Calu3 (cell line): ENCODE data around the gene BRSK1. TPM values are rescaled to one million over a fixed set of nuclear protein-coding genes. Genes with fewer than 3 reads are reported as not detected.

ENCODE experiments used
- BruUV-seq: library from RNA; stranded (reverse); fragments of 400-500 nt; replicated peaks from 2 replicates; lab custom pipeline; 2021; lab: Mats Ljungman, UMichigan
- CTCF ChIA-PET: fragments of 300-600 bp; sonication (Branson Sonifier 250); formaldehyde crosslinking; loops from one replicate; lab custom pipeline; 2022; ENCODE audit warnings: antibody characterized with exemption; lab: Charles Lee
- DNase-seq: peaks from one replicate; pipeline ENCODE4 v3.0.0; 2022
- H3K27ac Mint-ChIP-seq: one replicate; pipeline ENCODE4 v1.8.0; 2022; ENCODE audit warnings: mixed read lengths; ENCODE audit not compliant: unreplicated experiment
- H3K27me3 Mint-ChIP-seq: one replicate; pipeline ENCODE4 v1.8.0; 2022; ENCODE audit warnings: mixed read lengths; ENCODE audit not compliant: unreplicated experiment
- H3K36me3 Mint-ChIP-seq: one replicate; pipeline ENCODE4 v1.8.0; 2022; ENCODE audit warnings: mild to moderate bottlenecking, moderate library complexity, mixed read lengths; ENCODE audit not compliant: insufficient read depth, unreplicated experiment
- H3K4me1 Mint-ChIP-seq: one replicate; pipeline ENCODE4 v1.8.0; 2022; ENCODE audit warnings: mild to moderate bottlenecking, low read depth, mixed read lengths; ENCODE audit not compliant: unreplicated experiment
- H3K4me3 Mint-ChIP-seq: one replicate; pipeline ENCODE4 v1.8.0; 2022; ENCODE audit warnings: mild to moderate bottlenecking, low read depth, moderate library complexity, mixed read lengths; ENCODE audit not compliant: unreplicated experiment
- H3K9me3 Mint-ChIP-seq: one replicate; pipeline ENCODE4 v1.8.0; 2022; ENCODE audit warnings: low read depth, mixed read lengths; ENCODE audit not compliant: unreplicated experiment
- intact Hi-C: fragments of 100-400 bp; cut with micrococcal nuclease; formaldehyde crosslinking; loops from one replicate; pipeline ENCODE4 v1.10.0; 2022; ENCODE audit not compliant: unreplicated experiment
- total RNA-seq: library from RNA; stranded (reverse); gene quantifications from 2 replicates; pipeline ENCODE4 v1.2.3, GENCODE V29; 2022
- TF ChIP-seq, protein P1 (sequence below): fragments of 200-600 bp; IDR thresholded peaks from one replicate; pipeline ENCODE4 v1.8.0; 2022; ENCODE audit warnings: antibody characterized with exemption; ENCODE audit not compliant: unreplicated experiment

The BRSK1 gene
- total RNA-seq, 1 experiment from 2014 or later: 3.8 TPM

DNA sequence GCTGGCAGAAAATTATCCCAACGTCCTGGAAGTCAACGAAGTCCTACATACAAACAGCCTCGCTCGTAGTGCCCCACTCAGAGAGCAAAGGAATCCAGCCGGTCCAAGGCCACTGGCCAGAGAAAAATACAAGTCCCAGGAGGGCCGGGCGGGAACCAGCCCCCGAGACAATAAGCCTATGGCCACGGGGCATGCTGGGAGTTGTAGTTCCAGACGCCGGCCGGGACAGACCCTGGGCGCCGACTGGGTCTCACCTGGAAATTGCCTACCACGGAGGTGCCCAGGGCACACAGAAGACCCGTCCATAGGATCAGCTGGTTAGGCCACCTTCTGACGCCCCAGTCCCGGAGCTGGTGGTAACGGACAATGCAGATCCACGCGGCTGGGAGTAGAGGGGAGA lies 36.0 kb downstream of the BRSK1 start:
- H3K27ac Mint-ChIP-seq: no peak overlapping the region
- intact Hi-C loops: no loop called here
- peaks cover 17% of the 10 kb centered on the region for H3K27me3 Mint-ChIP-seq
- TF ChIP-seq, protein P1, sequence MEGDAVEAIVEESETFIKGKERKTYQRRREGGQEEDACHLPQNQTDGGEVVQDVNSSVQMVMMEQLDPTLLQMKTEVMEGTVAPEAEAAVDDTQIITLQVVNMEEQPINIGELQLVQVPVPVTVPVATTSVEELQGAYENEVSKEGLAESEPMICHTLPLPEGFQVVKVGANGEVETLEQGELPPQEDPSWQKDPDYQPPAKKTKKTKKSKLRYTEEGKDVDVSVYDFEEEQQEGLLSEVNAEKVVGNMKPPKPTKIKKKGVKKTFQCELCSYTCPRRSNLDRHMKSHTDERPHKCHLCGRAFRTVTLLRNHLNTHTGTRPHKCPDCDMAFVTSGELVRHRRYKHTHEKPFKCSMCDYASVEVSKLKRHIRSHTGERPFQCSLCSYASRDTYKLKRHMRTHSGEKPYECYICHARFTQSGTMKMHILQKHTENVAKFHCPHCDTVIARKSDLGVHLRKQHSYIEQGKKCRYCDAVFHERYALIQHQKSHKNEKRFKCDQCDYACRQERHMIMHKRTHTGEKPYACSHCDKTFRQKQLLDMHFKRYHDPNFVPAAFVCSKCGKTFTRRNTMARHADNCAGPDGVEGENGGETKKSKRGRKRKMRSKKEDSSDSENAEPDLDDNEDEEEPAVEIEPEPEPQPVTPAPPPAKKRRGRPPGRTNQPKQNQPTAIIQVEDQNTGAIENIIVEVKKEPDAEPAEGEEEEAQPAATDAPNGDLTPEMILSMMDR: no peak
- H3K4me3 Mint-ChIP-seq: no peak overlapping the region
- BruUV-seq: no TSS peak
- CTCF ChIA-PET: no interaction called here
- no peak for DNase-seq
- no peaks in the 10 kb centered on the region for H3K9me3 Mint-ChIP-seq
- H3K4me1 Mint-ChIP-seq: peaks cover 9% of the 10 kb centered on the region
- H3K36me3 Mint-ChIP-seq: no peaks in the 10 kb centered on the region

- Mint-ChIP-seq H3K36me3 (no peaks in the 10 kb centered on the region), H3K4me1 (peaks cover 9% of the 10 kb centered on the region), H3K4me3 (no peak overlapping the region), H3K27me3 (peaks cover 17% of the 10 kb centered on the region), H3K27ac (no peak overlapping the region), H3K9me3 (no peaks in the 10 kb centered on the region)
- CTCF ChIA-PET: no interaction called here
- DNase-seq: no peak
- TF ChIP-seq, protein P1: no peak
- intact Hi-C loops: no loop called here
- no TSS peak for BruUV-seq
These were observed 37.1 kb downstream of the BRSK1 start for GRCh38 chr19:55320844-55321419.

GRCh38 chr19:55321466-55322137 lies 37.8 kb downstream of the BRSK1 start:
- Mint-ChIP-seq H3K36me3 (no peaks in the 10 kb centered on the region), H3K27me3 (peaks cover 17% of the 10 kb centered on the region), H3K27ac (no peak overlapping the region), H3K4me3 (no peak overlapping the region), H3K4me1 (peaks cover 9% of the 10 kb centered on the region), H3K9me3 (no peaks in the 10 kb centered on the region)
- TF ChIP-seq, protein P1: no peak
- no TSS peak for BruUV-seq
- CTCF ChIA-PET: interaction anchor here (0.6 to 1.0 kb wide), 2 partner anchors 9 to 20 kb away, joined by 3 read pairs; no protein-coding TSS in a partner anchor
- intact Hi-C loops: no loop called here
- DNase-seq: no peak

GRCh38 chr19:55322204-55322885 lies 38.5 kb downstream of the BRSK1 start:
- TF ChIP-seq, protein P1: no peak

More at GRCh38 chr19:55322204-55322885, 38.5 kb downstream of the BRSK1 start:
- intact Hi-C loops: no loop called here
- BruUV-seq: no TSS peak
- Mint-ChIP-seq H3K9me3 (no peaks in the 10 kb centered on the region), H3K27me3 (peaks cover 17% of the 10 kb centered on the region), H3K4me3 (no peak overlapping the region), H3K36me3 (no peaks in the 10 kb centered on the region), H3K27ac (no peak overlapping the region), H3K4me1 (peaks cover 9% of the 10 kb centered on the region)
- CTCF ChIA-PET: interaction anchor here (0.6 to 1.2 kb wide), 4 partner anchors 9 to 30 kb away, joined by 3 to 5 read pairs (median 4); partner anchors contain the start of gene KMT5C
- no peak for DNase-seq
